HUES64 (cell line): ENCODE results near the gene PPP1R16B.
A peak's percentile ranks its signal among the peaks of the same experiment; 100 is the strongest.

Experiments
- H3K27ac ChIP-seq: 2 replicates; pipeline ENCODE4 v1.7.0; 2013; ENCODE audit warnings: low read depth, low read length, inconsistent platforms
- H3K27me3 ChIP-seq: 2 replicates; pipeline ENCODE4 v1.6.1; 2013; ENCODE audit warnings: mild to moderate bottlenecking, low read length; ENCODE audit not compliant: insufficient read depth
- H3K36me3 ChIP-seq: 2 replicates; pipeline ENCODE4 v1.6.1; 2013; ENCODE audit warnings: mild to moderate bottlenecking, low read length; ENCODE audit not compliant: insufficient read depth
- H3K4me1 ChIP-seq: 2 replicates; pipeline ENCODE4 v1.6.1; 2013; ENCODE audit warnings: mild to moderate bottlenecking, low read length, moderate library complexity; ENCODE audit not compliant: insufficient read depth
- H3K4me3 ChIP-seq: 2 replicates; pipeline ENCODE4 v1.5.1; 2013; ENCODE audit warnings: mild to moderate bottlenecking, low read length, moderate library complexity
- H3K9ac ChIP-seq: 2 replicates; pipeline ENCODE4 v1.6.1; 2013; ENCODE audit warnings: mild to moderate bottlenecking, low read depth, low read length
- H3K9me3 ChIP-seq: 2 replicates; pipeline ENCODE4 v1.6.1; 2013; ENCODE audit warnings: low read depth, low read length; ENCODE audit not compliant: insufficient read depth
- whole genome bisulfite sequencing: fragments of 150-250, 120-280 bp; methylation state at CpG from one replicate; pipeline ENCODE4 v1.1.7; 2013; ENCODE audit warnings: missing lambda C conversion rate; 5-methylcytosine and 5-hydroxymethylcytosine counted together

Gene PPP1R16B

DNA sequence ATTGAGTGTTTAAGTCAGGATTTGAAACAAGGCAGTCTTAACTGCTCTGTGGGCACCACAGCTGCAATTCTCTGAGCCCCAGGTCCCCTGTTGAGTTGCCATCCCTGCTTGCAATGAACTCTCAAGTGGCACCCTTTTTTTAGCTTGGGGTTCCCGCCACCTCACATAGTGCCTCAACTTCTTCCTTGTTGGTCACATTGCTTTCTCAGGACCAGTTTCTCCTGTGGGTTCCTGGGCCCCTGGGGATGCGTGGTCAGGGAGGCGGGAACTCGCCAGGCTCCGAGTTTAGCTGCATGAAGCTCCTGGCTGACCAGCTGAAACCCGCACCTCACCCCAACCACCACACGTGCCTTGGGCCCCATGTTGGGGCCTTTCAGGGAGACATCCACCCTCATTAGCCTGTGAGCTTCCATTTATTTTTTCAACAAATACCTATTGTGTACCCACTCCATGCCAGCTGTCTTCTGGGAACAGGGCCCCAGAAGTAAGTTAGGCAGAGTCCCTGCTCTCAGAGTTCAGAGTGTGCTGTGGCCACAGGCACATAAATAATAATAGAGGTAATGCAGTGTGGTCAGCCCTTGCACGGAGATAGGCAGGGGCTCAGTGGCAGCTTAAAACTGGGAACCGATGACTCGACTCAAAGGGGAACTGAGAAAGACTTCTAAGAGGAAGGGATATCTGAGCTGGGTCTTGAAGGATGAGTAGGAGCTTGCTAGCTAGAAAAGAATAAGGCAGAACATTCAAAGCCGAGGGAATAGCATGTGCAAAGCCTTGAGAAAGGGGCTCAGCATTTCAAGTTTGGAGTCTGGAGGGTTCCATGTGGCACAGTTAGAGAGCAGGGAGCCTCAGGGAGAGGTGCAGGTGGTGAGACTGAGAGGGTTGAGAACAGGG lies 86.8 kb downstream of the PPP1R16B start:
- H3K9ac ChIP-seq = no peak overlapping the region
- WGBS = 86% methylated on average over 11 of the region's 11 CpGs
- no peak overlapping the region for H3K4me3 ChIP-seq
- no peaks in the 10 kb centered on the region for H3K9me3 ChIP-seq
- H3K27ac ChIP-seq = no peak overlapping the region
- no peaks in the 10 kb centered on the region for H3K36me3 ChIP-seq
- H3K4me1 ChIP-seq = no peaks in the 10 kb centered on the region
- H3K27me3 ChIP-seq = no peaks in the 10 kb centered on the region; the same call in 1 of the 2 replicates

GRCh38 chr20:38893056-38893564 lies 87.6 kb downstream of the PPP1R16B start:
- WGBS = 60% methylated on average over 6 of the region's 6 CpGs
- Histone ChIP-seq H3K9me3 (no peaks in the 10 kb centered on the region), H3K27ac (no peak overlapping the region), H3K36me3 (no peaks in the 10 kb centered on the region), H3K4me1 (no peaks in the 10 kb centered on the region), H3K27me3 (no peaks in the 10 kb centered on the region; the same call in 1 of the 2 replicates), H3K4me3 (no peak overlapping the region), H3K9ac (no peak overlapping the region)

DNA sequence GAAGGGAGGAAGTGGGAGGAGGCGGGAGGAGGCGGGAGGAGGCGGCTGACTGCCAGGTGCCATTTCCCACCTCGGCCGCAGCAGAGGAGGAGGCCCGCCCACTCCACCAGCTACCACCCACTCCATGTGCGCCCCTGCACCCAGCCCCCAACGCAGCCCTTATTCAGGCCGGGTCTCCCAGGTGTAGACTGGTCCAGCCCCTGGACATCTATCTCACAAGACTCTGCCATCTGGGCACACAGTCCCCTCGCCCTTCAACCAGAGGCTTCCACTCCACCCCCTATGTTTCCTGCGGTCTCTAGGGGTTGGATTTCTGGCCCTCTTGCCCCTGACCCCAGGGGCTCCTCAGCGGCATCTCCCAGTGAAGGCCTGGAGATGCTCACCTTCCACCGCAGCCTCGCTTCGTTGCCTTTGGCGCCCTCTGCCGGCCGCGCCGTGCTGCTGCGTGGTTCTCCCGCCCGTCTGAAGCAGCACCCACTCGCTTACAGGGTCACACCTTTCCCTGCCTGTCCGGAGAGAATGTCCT lies 88.1 kb downstream of the PPP1R16B start:
- Histone ChIP-seq H3K9ac (no peak overlapping the region), H3K4me1 (no peaks in the 10 kb centered on the region), H3K27me3 (no peaks in the 10 kb centered on the region; the same call in 1 of the 2 replicates), H3K36me3 (no peaks in the 10 kb centered on the region), H3K4me3 (peak overlapping the region; percentile 33; the same call in 1 of the 2 replicates), H3K27ac (no peak overlapping the region), H3K9me3 (no peaks in the 10 kb centered on the region)
- 19% methylated on average over 24 of the region's 25 CpGs for WGBS

DNA sequence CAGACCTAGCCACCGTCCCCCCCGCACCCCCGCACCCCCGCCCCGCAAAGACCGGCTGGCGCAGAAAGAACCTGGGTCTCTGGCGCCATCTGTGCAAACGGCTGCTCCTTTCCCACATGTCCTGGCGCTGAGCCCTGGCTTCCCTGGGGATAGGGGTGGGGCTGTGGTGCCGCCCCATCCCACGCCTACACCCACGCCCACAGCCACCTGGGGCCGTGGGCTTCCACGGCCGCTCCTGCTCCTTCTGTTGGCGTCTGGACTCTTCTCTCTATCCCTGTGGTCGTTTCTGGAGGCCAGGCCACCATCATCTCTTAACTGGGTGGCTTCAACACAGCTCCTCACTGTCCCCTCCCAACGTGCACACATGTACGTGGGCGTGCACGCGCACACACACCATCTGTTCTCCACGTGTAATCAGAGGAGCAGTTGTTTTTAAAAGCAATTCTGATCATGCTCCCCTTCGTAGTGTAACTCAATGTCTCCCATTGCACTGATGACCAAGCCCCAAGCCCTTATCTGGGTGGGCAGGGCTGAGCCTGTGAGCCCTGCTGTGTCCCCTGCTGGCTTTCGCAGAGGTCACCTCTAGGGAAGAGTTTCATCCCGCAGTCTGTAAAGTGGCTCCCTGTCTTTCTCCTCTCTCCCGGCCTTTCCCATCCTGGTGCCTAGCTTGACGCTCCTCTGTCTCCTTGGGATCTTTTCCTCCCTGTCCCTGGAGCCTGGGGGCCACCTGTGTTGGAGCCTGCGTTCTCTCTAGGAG lies 88.8 kb downstream of the PPP1R16B start:
- Histone ChIP-seq H3K9ac (no peak overlapping the region), H3K36me3 (no peaks in the 10 kb centered on the region), H3K9me3 (no peaks in the 10 kb centered on the region), H3K4me1 (no peaks in the 10 kb centered on the region), H3K27ac (no peak overlapping the region), H3K27me3 (no peaks in the 10 kb centered on the region; the same call in 1 of the 2 replicates), H3K4me3 (no peak overlapping the region)
- WGBS = 53% methylated on average over 23 of the region's 30 CpGs

DNA sequence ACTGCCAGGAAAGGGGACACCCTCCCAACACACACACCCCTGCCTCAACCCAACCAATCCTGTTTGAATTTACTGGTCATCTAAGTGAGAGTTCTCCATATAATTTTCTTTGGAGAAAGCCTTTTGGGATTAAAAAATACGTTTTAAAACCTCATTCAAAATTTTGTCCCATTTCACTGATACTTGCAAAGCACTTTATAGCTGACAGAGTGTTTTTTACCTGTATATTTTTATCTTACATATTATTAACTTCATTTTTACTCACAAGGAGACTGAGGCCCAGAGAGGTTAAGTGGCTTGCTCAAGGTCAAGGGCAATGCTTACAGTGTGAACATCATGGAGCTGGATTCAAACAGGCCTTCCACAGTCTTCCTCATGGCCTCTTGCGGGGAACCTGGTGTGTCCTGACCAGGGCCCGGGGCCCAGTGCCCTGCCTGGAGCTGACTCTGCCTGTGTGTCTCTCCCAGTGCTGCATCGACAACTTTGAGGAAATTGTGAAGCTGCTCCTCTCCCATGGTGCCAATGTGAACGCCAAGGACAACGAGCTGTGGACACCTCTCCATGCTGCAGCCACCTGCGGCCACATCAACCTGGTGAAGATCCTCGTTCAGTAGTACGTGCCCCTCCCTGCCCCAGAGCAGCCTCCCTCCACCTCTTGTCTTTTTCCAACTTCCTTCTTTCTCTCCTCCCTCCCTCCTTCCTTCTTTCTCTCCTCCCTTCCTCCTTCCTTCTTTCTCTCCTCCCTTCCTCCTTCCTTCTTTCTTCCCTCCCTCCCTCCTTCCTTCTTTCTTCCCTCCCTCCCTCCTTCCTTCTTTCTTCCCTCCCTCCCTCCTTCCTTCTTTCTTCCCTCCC lies 89.8 kb downstream of the PPP1R16B start:
- Histone ChIP-seq H3K9ac (no peak overlapping the region), H3K36me3 (no peaks in the 10 kb centered on the region), H3K9me3 (no peaks in the 10 kb centered on the region), H3K4me1 (no peaks in the 10 kb centered on the region), H3K27me3 (no peaks in the 10 kb centered on the region; the same call in 1 of the 2 replicates), H3K4me3 (no peak overlapping the region), H3K27ac (no peak overlapping the region)
- WGBS = 92% methylated on average over 9 of the region's 9 CpGs

DNA sequence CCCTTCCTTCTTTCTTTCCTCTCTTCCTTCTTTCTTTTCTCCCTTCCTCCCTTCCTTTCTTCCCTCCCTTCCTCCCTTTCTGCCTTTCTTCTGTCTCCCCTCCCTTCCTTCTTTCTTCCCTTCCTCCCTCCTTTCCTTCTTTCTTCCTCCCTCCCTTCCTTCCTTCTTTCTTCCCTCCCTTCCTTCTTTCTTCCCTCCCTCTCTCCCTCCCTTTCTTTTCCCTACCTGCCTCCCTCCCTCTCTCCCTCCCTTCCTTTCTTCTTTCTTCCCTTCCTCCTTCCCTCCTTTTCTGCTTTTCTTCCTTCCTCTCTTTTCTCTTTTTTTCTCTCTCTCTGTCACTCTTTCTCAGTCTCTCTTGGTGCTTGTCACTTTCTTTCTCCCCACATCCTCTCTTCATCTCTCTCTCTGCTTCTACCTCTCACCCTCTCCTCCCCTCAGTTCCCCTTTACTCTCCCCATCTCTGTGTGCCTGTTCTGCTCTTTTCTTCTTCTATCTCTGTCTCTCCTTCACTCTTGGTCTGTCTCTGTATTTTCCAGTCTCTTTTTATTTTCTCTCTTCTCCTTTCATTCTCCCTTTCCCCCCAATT lies 90.6 kb downstream of the PPP1R16B start:
- H3K9ac ChIP-seq = no peak overlapping the region
- no peak overlapping the region for H3K4me3 ChIP-seq
- H3K27ac ChIP-seq = no peak overlapping the region
- no peaks in the 10 kb centered on the region for H3K36me3 ChIP-seq
- H3K27me3 ChIP-seq = no peaks in the 10 kb centered on the region; the same call in 1 of the 2 replicates
- no peaks in the 10 kb centered on the region for H3K9me3 ChIP-seq
- H3K4me1 ChIP-seq = no peaks in the 10 kb centered on the region

DNA sequence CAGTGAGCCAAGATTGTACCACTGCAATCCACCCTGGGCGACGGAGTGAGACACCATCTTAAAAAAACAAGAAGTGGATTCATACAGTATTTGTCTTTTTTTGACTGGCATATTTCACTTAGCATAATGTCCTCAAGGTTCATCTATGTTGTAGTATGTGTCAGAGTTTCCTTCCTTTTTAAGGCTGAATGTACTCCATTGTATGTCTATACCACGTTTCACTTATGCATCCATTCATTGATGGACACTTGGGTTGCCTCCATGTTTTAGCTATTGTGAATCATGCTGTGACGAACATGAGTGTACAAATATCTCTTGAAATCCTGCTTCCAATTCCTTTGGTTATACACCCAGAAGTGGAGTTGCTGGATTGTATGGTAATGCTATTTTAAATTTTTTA lies 91.8 kb downstream of the PPP1R16B start:
- Histone ChIP-seq H3K36me3 (no peaks in the 10 kb centered on the region; the same call in 1 of the 2 replicates), H3K9me3 (no peaks in the 10 kb centered on the region), H3K27me3 (no peaks in the 10 kb centered on the region; the same call in 1 of the 2 replicates), H3K4me3 (no peak overlapping the region), H3K4me1 (no peaks in the 10 kb centered on the region), H3K27ac (no peak overlapping the region), H3K9ac (no peak overlapping the region)
- 93% methylated on average over 4 of the region's 4 CpGs for WGBS

- WGBS = 95% methylated on average over 13 of the region's 13 CpGs
- H3K36me3 ChIP-seq = peaks cover 10% of the 10 kb centered on the region; the same call in 1 of the 2 replicates
- H3K4me1 ChIP-seq = no peaks in the 10 kb centered on the region
- no peak overlapping the region for H3K27ac ChIP-seq
- 0 out of 2 replicates have a peak, but pooled peaks cover 4% of the 10 kb centered on the region for H3K9me3 ChIP-seq
- H3K9ac ChIP-seq = no peak overlapping the region
- no peaks in the 10 kb centered on the region for H3K27me3 ChIP-seq
- no peak overlapping the region for H3K4me3 ChIP-seq
Observed at GRCh38 chr20:38900606-38901005, 95.1 kb downstream of the PPP1R16B start.

DNA sequence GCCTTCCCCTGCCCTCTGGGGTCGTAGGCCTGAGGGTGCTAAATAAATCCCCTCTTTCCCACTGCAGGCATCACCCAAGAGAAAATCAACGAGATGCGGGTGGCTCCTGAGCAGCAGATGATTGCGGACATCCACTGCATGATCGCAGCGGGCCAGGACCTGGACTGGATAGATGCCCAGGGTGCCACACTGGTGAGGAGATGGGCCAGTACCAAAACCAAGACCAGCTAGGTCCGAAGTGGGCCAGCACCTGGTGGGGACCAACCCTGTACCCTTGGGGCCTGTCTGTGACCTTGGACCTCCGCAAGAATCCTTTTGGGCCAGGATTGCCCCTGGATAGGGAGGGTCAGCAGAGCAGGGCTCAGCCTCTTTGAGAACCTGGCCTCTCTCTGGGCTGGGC lies 97.1 kb downstream of the PPP1R16B start:
- H3K27me3 ChIP-seq = no peaks in the 10 kb centered on the region
- H3K4me3 ChIP-seq = no peak overlapping the region
- no peaks in the 10 kb centered on the region for H3K4me1 ChIP-seq
- no peak overlapping the region for H3K27ac ChIP-seq
- H3K36me3 ChIP-seq = peaks cover 10% of the 10 kb centered on the region; the same call in 1 of the 2 replicates
- 0 out of 2 replicates have a peak, but pooled peaks cover 4% of the 10 kb centered on the region for H3K9me3 ChIP-seq
- no peak overlapping the region for H3K9ac ChIP-seq
- 95% methylated on average over 8 of the region's 8 CpGs for WGBS

DNA sequence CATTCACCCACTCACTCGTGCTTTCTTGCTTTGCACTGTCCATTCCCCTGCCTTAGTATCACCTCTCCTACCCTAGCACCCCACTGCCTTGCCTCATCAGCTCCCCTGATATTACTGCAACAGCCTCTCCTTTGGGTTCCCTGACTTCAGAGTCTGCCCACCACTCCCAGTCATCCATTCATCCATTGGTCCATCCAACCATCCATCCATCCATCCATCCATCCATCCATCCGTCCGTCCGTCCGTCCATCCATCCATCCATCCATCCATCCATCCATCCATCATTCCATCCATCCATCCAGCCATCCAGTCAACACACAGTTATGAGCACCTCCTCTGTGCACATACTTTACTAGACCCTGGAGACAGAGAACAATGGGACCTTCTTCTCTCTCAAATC lies 97.8 kb downstream of the PPP1R16B start:
- WGBS = 56% methylated on average over 5 of the region's 5 CpGs

More for the DNA sequence above, 97.8 kb downstream of the PPP1R16B start:
- H3K4me3 ChIP-seq = no peak overlapping the region
- H3K9ac ChIP-seq = no peak overlapping the region
- H3K4me1 ChIP-seq = no peaks in the 10 kb centered on the region
- H3K9me3 ChIP-seq = 0 out of 2 replicates have a peak, but pooled peaks cover 4% of the 10 kb centered on the region
- H3K27ac ChIP-seq = no peak overlapping the region
- no peaks in the 10 kb centered on the region for H3K27me3 ChIP-seq
- H3K36me3 ChIP-seq = peaks cover 14% of the 10 kb centered on the region; the same call in 1 of the 2 replicates
